GM12874 (cell line): ENCODE data around the gene AFF3.

Experiments
- CTCF ChIP-seq: IDR thresholded peaks from 2 replicates; pipeline ENCODE4 v1.5.1; 2011; ENCODE audit warnings: low read depth, mild to moderate bottlenecking, control low read depth, low read length, moderate library complexity; ENCODE audit not compliant: insufficient read depth

AFF3 gene

GRCh38 chr2:99572373-99573164 is 569.8 kb downstream of the AFF3 start:
- TF ChIP-seq CTCF: no peak

GRCh38 chr2:99571954-99572353 is 570.4 kb downstream of the AFF3 start:
- no peak for TF ChIP-seq CTCF

- no peak for TF ChIP-seq CTCF
These were observed 570.9 kb downstream of the AFF3 start for GRCh38 chr2:99571533-99571932.

GRCh38 chr2:99571021-99571420 is 571.4 kb downstream of the AFF3 start:
- TF ChIP-seq CTCF: no peak

- TF ChIP-seq CTCF: no peak
These were observed 573.0 kb downstream of the AFF3 start for GRCh38 chr2:99569386-99569785.

- no peak for TF ChIP-seq CTCF
These were observed 577.2 kb downstream of the AFF3 start for GRCh38 chr2:99565227-99565626.

GRCh38 chr2:99562516-99562915 is 579.9 kb downstream of the AFF3 start:
- no peak for TF ChIP-seq CTCF
